Bronchial epithelial cell (primary cell): ENCODE data around the gene IL12RB1. TPM values are rescaled to one million over a fixed set of nuclear protein-coding genes. Genes with fewer than 3 reads are reported as not detected.

ENCODE experiments used
- DNase-seq: peaks from one replicate; pipeline ENCODE4 v3.0.0-alpha.2; 2010; ENCODE audit warnings: low read depth
- FAIRE-seq: peaks from 2 replicates; lab custom pipeline; 2011; peaks lifted over from hg19 to GRCh38; lab: Jason Lieb, UNC
- H3K27me3 ChIP-seq: 2 replicates; pipeline ENCODE4 v1.5.1; 2011; ENCODE audit warnings: low read length; ENCODE audit not compliant: control insufficient read depth, insufficient read depth
- H3K36me3 ChIP-seq: 2 replicates; pipeline ENCODE4 v1.5.1; 2011; ENCODE audit warnings: low read length; ENCODE audit not compliant: control insufficient read depth, insufficient read depth
- H3K4me3 ChIP-seq: 2 replicates; pipeline ENCODE4 v1.5.1; 2011; ENCODE audit warnings: mild to moderate bottlenecking, low read depth, low read length, control low read depth
- CTCF ChIP-seq: IDR thresholded peaks from 2 replicates; pipeline ENCODE4 v1.5.1; 2011; ENCODE audit warnings: mild to moderate bottlenecking, moderate library complexity, low read length, control low read depth, inconsistent platforms; ENCODE audit not compliant: insufficient read depth, severe bottlenecking
- total RNA-seq: library from RNA; depleted of rRNA; stranded (reverse); fragments of >200 nt; gene quantifications from 2 replicates; pipeline ENCODE4 v1.2.1, GENCODE V29; 2014

IL12RB1 gene
- total RNA-seq, 1 donor from 2014 or later, result under 0.01 TPM

- no peaks in the 10 kb centered on the region for H3K27me3 ChIP-seq
- peaks cover 16% of the 10 kb centered on the region for H3K36me3 ChIP-seq
- FAIRE-seq (no peak), DNase-seq (no peak)
- H3K4me3 ChIP-seq, result no peak overlapping the region
- TF ChIP-seq CTCF, result no peak
Observed at GRCh38 chr19:18009412-18010066, 77.2 kb downstream of the IL12RB1 start.

Other genes with a start within 250 kb of the IL12RB1 start
- 0.26 TPM in 2 replicates for gene JAK3, start 239.0 kb downstream of the IL12RB1 start, total RNA-seq
- 1,530 and 1,590 TPM in 2 replicates for gene RPL18A, start 227.0 kb downstream of the IL12RB1 start, total RNA-seq
- under 0.01 and 0.13 TPM in 2 replicates for gene SLC5A5, start 215.0 kb downstream of the IL12RB1 start, total RNA-seq
- 37.9 and 62.2 TPM in 2 replicates for gene CCDC124, start 153.9 kb downstream of the IL12RB1 start, total RNA-seq
- gene KCNN1, start 119.8 kb downstream of the IL12RB1 start, total RNA-seq, result not detected in 2 replicates
- 6.1 and 7.2 TPM in 2 replicates for gene ARRDC2, start 78.8 kb downstream of the IL12RB1 start, total RNA-seq
- 0.79 and 2.2 TPM in 2 replicates for gene MAST3, start 10.8 kb upstream of the IL12RB1 start, total RNA-seq
- gene PIK3R2, start 66.2 kb upstream of the IL12RB1 start, total RNA-seq, result 2.6 and 4.0 TPM in 2 replicates
- gene IFI30, start 86.9 kb upstream of the IL12RB1 start, total RNA-seq, result 17.6 and 20.6 TPM in 2 replicates
- gene MPV17L2, start 106.3 kb upstream of the IL12RB1 start, total RNA-seq, result 8.7 and 9.5 TPM in 2 replicates
- gene RAB3A, start 117.1 kb upstream of the IL12RB1 start, total RNA-seq, result 0.53 and 1.0 TPM in 2 replicates
- gene PDE4C, start 139.5 kb upstream of the IL12RB1 start, total RNA-seq, result 0.26 and 0.38 TPM in 2 replicates
- gene IQCN, start 187.5 kb upstream of the IL12RB1 start, total RNA-seq, result under 0.01 TPM in 1 of 2 replicates, not detected in the other
- gene JUND, start 194.7 kb upstream of the IL12RB1 start, total RNA-seq, result 54.0 and 89.0 TPM in 2 replicates
- gene LSM4, start 236.1 kb upstream of the IL12RB1 start, total RNA-seq, result 208 and 260 TPM in 2 replicates